PC-9 (cell line): Measurements from ENCODE around the gene REC114.

Experiments used
- CTCF ChIP-seq: fragments of 200-600 bp; sonication (generic); conservative IDR thresholded peaks from 2 replicates; pipeline ENCODE4 v1.6.1; 2017; ENCODE audit warnings: mixed run types, antibody characterized with exemption, mild to moderate bottlenecking, moderate library complexity
- EZH2 ChIP-seq: fragments of 200-600 bp; sonication (generic); IDR thresholded peaks from 2 replicates; pipeline ENCODE4 v1.8.0; 2017; ENCODE audit warnings: antibody characterized with exemption, low read depth

GRCh38 chr15:73590263-73590662, 147.3 kb downstream of the REC114 start:
- TF ChIP-seq EZH2 (no peak), CTCF (no peak)
